HepG2 (cell line): ENCODE measurements around the gene PRRC2A. TPM values are rescaled to one million over a fixed set of nuclear protein-coding genes. Genes with fewer than 3 reads are reported as not detected.

ENCODE experiments used
- MTF2 ChIP-seq: sonication (generic); formaldehyde crosslinking; IDR thresholded peaks from 2 replicates; pipeline ENCODE4 v1.5.0; 2020; ENCODE audit warnings: missing genetic modification reagents, borderline replicate concordance
- REXO4 ChIP-seq: sonication (generic); formaldehyde crosslinking; IDR thresholded peaks from 2 replicates; pipeline ENCODE4 v1.8.0; 2022; ENCODE audit warnings: missing genetic modification reagents, mild to moderate bottlenecking, borderline replicate concordance
- SIX4 ChIP-seq: sonication (generic); formaldehyde crosslinking; IDR thresholded peaks from 2 replicates; pipeline ENCODE4 v1.4.0; 2020; ENCODE audit warnings: missing genetic modification reagents
- SNAPC4 ChIP-seq: sonication (generic); formaldehyde crosslinking; IDR thresholded peaks from 2 replicates; pipeline ENCODE4 v1.4.0; 2020; ENCODE audit warnings: mild to moderate bottlenecking, missing genetic modification reagents
- TBX2 ChIP-seq: sonication (generic); formaldehyde crosslinking; IDR thresholded peaks from 2 replicates; pipeline ENCODE4 v1.5.0; 2020; ENCODE audit warnings: missing genetic modification reagents, mild to moderate bottlenecking, borderline replicate concordance
- ZNF569 ChIP-seq: sonication (generic); formaldehyde crosslinking; IDR thresholded peaks from 2 replicates; pipeline ENCODE4 v1.5.0; 2020; ENCODE audit warnings: mild to moderate bottlenecking, missing genetic modification reagents, moderate library complexity, borderline replicate concordance
- ZNF605 ChIP-seq: sonication (generic); formaldehyde crosslinking; IDR thresholded peaks from 2 replicates; pipeline ENCODE4 v1.8.0; 2022; ENCODE audit warnings: mild to moderate bottlenecking, missing genetic modification reagents
- ZNF646 ChIP-seq: sonication (generic); formaldehyde crosslinking; IDR thresholded peaks from 2 replicates; pipeline ENCODE4 v1.9.0; 2021; ENCODE audit warnings: mild to moderate bottlenecking, missing genetic modification reagents
- polyA plus RNA-seq, 8 experiments: library from polyadenylated mRNA; depleted of rRNA in 3 of 8; stranded (reverse) in 7 of 8; unstranded in 1 of 8; fragments of >200 nt; fragmentation: Illumina TruSeq in 4 of 8; extraction: Trizol in 4 of 8; gene quantifications; 2 replicates each; pipeline versions ENCODE4 v1.2.1 to v1.2.3, GENCODE V29; 2011 to 2016; ENCODE audit warnings: low read depth in 4 of 8, missing spikeins in 1 of 8, mixed read lengths in 1 of 8; ENCODE audit not compliant: insufficient read depth in 1 of 8
- total RNA-seq, 5 experiments: library from RNA; depleted of rRNA; stranded (reverse); fragments of >200 nt; fragmentation: Illumina TruSeq; extraction: Trizol; gene quantifications; 2 replicates each; pipeline ENCODE4 v1.2.3, GENCODE V29; 2016; ENCODE audit warnings: low read depth in 1 of 5
- TF ChIP-seq, protein P1 (sequence below): sonication (generic); formaldehyde crosslinking; IDR thresholded peaks from 2 replicates; pipeline ENCODE4 v1.5.1; 2020; ENCODE audit warnings: mild to moderate bottlenecking, moderate library complexity, missing genetic modification reagents

Gene PRRC2A
- total and polyA plus RNA-seq, 2 of the 13 experiments (the other 11 are each of a cell fraction or from before 2014, with no cell fraction given): 38.9 to 47.4 TPM

- TF ChIP-seq ZNF646 (CRISPR knock-in tag) (0 out of 2 replicates have a peak, but pooled peaks have one; percentile 18), TBX2 (CRISPR knock-in tag) (peak; percentile 68), SNAPC4 (CRISPR knock-in tag) (peak; percentile 46; the same call in 1 of the 2 replicates), MTF2 (CRISPR knock-in tag) (peak; percentile 99), ZNF605 (CRISPR knock-in tag) (peak; percentile 64; the same call in 1 of the 2 replicates), SIX4 (CRISPR knock-in tag) (no peak), REXO4 (CRISPR knock-in tag) (no peak), ZNF569 (CRISPR knock-in tag) (no peak)
- TF ChIP-seq, protein P1, sequence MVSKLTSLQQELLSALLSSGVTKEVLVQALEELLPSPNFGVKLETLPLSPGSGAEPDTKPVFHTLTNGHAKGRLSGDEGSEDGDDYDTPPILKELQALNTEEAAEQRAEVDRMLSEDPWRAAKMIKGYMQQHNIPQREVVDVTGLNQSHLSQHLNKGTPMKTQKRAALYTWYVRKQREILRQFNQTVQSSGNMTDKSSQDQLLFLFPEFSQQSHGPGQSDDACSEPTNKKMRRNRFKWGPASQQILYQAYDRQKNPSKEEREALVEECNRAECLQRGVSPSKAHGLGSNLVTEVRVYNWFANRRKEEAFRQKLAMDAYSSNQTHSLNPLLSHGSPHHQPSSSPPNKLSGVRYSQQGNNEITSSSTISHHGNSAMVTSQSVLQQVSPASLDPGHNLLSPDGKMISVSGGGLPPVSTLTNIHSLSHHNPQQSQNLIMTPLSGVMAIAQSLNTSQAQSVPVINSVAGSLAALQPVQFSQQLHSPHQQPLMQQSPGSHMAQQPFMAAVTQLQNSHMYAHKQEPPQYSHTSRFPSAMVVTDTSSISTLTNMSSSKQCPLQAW (CRISPR knock-in tag): no peak
These were observed 39.6 kb upstream of the PRRC2A start (continued) for GRCh38 chr6:31580807-31581433.
